ENCODE results near the gene ZNF275.
"Not testable (repeated sequence)": the region's sequence is repeated elsewhere in the genome, so short reads cannot be mapped to it uniquely, and the experiment has no call there.

The ZNF275 gene

GRCh38 chrX:153387345-153387744 lies 53.4 kb downstream of the ZNF275 start:
- H3K9me3 ChIP-seq (ENCODE audit: insufficient read depth, low read depth, low read length): no peaks in the 10 kb centered on the region
- no peaks in the 10 kb centered on the region for H3K9me2 ChIP-seq (replicated peaks; ENCODE audit: low read depth, low read length)
- H3K27me3 ChIP-seq (ENCODE audit: insufficient read depth, low read length, poor library complexity, severe bottlenecking): no peaks in the 10 kb centered on the region
- no peak for TF ChIP-seq CTCF (conservative IDR thresholded peaks at IDR 0.05; ENCODE audit: low read length)
- no peak for TF ChIP-seq EZH2phosphoT487 (IDR thresholded peaks at IDR 0.05; ENCODE audit: borderline replicate concordance)
- no peak overlapping the region for H3K9ac ChIP-seq (ENCODE audit: low read depth, low read length, poor library complexity, severe bottlenecking)
- no peaks in the 10 kb centered on the region for H3K4me1 ChIP-seq (ENCODE audit: insufficient read depth, low read length, poor library complexity, severe bottlenecking)
- no peaks in the 10 kb centered on the region for H3F3A ChIP-seq (ENCODE audit: low read depth)
- H3K4me3 ChIP-seq (ENCODE audit: low read length, poor library complexity, severe bottlenecking): no peak overlapping the region
- H2AFZ ChIP-seq (ENCODE audit: low read length): no peak overlapping the region
- no peak overlapping the region for H3K4me2 ChIP-seq (ENCODE audit: low read depth, low read length, poor library complexity, severe bottlenecking)
- H4K20me1 ChIP-seq (ENCODE audit: insufficient read depth, low read length, poor library complexity, severe bottlenecking): no peaks in the 10 kb centered on the region
- no peaks in the 10 kb centered on the region for H3K79me2 ChIP-seq (ENCODE audit: insufficient read depth, low read length)
- no peaks in the 10 kb centered on the region for H3K36me3 ChIP-seq (ENCODE audit: insufficient read depth, low read length)

GRCh38 chrX:153387987-153388721 lies 54.2 kb downstream of the ZNF275 start:
- Histone ChIP-seq H3K9me2 (replicated peaks; ENCODE audit: low read depth, low read length) (no peaks in the 10 kb centered on the region), H3K4me1 (ENCODE audit: insufficient read depth, low read length, poor library complexity, severe bottlenecking) (no peaks in the 10 kb centered on the region), H3K4me3 (ENCODE audit: low read length, poor library complexity, severe bottlenecking) (no peak overlapping the region), H3K36me3 (ENCODE audit: insufficient read depth, low read length) (no peaks in the 10 kb centered on the region), H3F3A (ENCODE audit: low read depth) (no peaks in the 10 kb centered on the region), H4K20me1 (ENCODE audit: insufficient read depth, low read length, poor library complexity, severe bottlenecking) (no peaks in the 10 kb centered on the region), H3K9me3 (ENCODE audit: insufficient read depth, low read depth, low read length) (no peaks in the 10 kb centered on the region), H3K79me2 (ENCODE audit: insufficient read depth, low read length) (no peaks in the 10 kb centered on the region), H3K4me2 (ENCODE audit: low read depth, low read length, poor library complexity, severe bottlenecking) (no peak overlapping the region), H2AFZ (ENCODE audit: low read length) (no peak overlapping the region), H3K27me3 (ENCODE audit: insufficient read depth, low read length, poor library complexity, severe bottlenecking) (no peaks in the 10 kb centered on the region), H3K9ac (ENCODE audit: low read depth, low read length, poor library complexity, severe bottlenecking) (no peak overlapping the region)
- TF ChIP-seq CTCF (conservative IDR thresholded peaks at IDR 0.05; ENCODE audit: low read length) (no peak), EZH2phosphoT487 (IDR thresholded peaks at IDR 0.05; ENCODE audit: borderline replicate concordance) (no peak)

- Histone ChIP-seq H3K9ac (ENCODE audit: low read depth, low read length, poor library complexity, severe bottlenecking) (no peak overlapping the region), H4K20me1 (ENCODE audit: insufficient read depth, low read length, poor library complexity, severe bottlenecking) (no peaks in the 10 kb centered on the region), H2AFZ (ENCODE audit: low read length) (no peak overlapping the region), H3F3A (ENCODE audit: low read depth) (no peaks in the 10 kb centered on the region), H3K36me3 (ENCODE audit: insufficient read depth, low read length) (no peaks in the 10 kb centered on the region), H3K9me2 (replicated peaks; ENCODE audit: low read depth, low read length) (no peaks in the 10 kb centered on the region), H3K27me3 (ENCODE audit: insufficient read depth, low read length, poor library complexity, severe bottlenecking) (no peaks in the 10 kb centered on the region), H3K4me1 (ENCODE audit: insufficient read depth, low read length, poor library complexity, severe bottlenecking) (no peaks in the 10 kb centered on the region), H3K9me3 (ENCODE audit: insufficient read depth, low read depth, low read length) (no peaks in the 10 kb centered on the region), H3K4me2 (ENCODE audit: low read depth, low read length, poor library complexity, severe bottlenecking) (no peak overlapping the region), H3K4me3 (ENCODE audit: low read length, poor library complexity, severe bottlenecking) (no peak overlapping the region), H3K79me2 (ENCODE audit: insufficient read depth, low read length) (no peaks in the 10 kb centered on the region)
- no peak for TF ChIP-seq EZH2phosphoT487 (IDR thresholded peaks at IDR 0.05; ENCODE audit: borderline replicate concordance)
- no peak for TF ChIP-seq CTCF (conservative IDR thresholded peaks at IDR 0.05; ENCODE audit: low read length)
Observed at GRCh38 chrX:153388722-153389459, 54.9 kb downstream of the ZNF275 start.

- not testable (repeated sequence) for H3K36me3 ChIP-seq (ENCODE audit: insufficient read depth, low read length); H3K79me2 ChIP-seq (ENCODE audit: insufficient read depth, low read length); H3K27me3 ChIP-seq (ENCODE audit: insufficient read depth, low read length, poor library complexity, severe bottlenecking); H3K4me3 ChIP-seq (ENCODE audit: low read length, poor library complexity, severe bottlenecking); H3K9ac ChIP-seq (ENCODE audit: low read depth, low read length, poor library complexity, severe bottlenecking); H3K4me1 ChIP-seq (ENCODE audit: insufficient read depth, low read length, poor library complexity, severe bottlenecking); H3F3A ChIP-seq (ENCODE audit: low read depth); H3K9me2 ChIP-seq (replicated peaks; ENCODE audit: low read depth, low read length); H2AFZ ChIP-seq (ENCODE audit: low read length); H3K9me3 ChIP-seq (ENCODE audit: insufficient read depth, low read depth, low read length); H3K4me2 ChIP-seq (ENCODE audit: low read depth, low read length, poor library complexity, severe bottlenecking); H4K20me1 ChIP-seq (ENCODE audit: insufficient read depth, low read length, poor library complexity, severe bottlenecking)
Observed at GRCh38 chrX:153389460-153389768, 55.5 kb downstream of the ZNF275 start.

All from Loucy (cell line).